Mesenchymal stem cell (in vitro differentiated cells and primary cell): ENCODE results near the gene XAGE1A. TPM values are rescaled to one million over a fixed set of nuclear protein-coding genes. Genes with fewer than 3 reads are reported as not detected.
"Not testable (repeated sequence)": the region's sequence is repeated elsewhere in the genome, so short reads cannot be mapped to it uniquely, and the experiment has no call there.

ENCODE experiments used
- DNase-seq: peaks from one replicate; pipeline ENCODE4 v3.0.0-alpha.2; 2013
- H2AFZ ChIP-seq: one replicate; pipeline ENCODE4 v1.6.1; 2013; ENCODE audit warnings: low read depth, mild to moderate bottlenecking, control low read depth, inconsistent platforms, low read length, moderate library complexity
- H2AK5ac ChIP-seq: 2 replicates; pipeline ENCODE4 v1.6.1; 2013; ENCODE audit warnings: low read length, moderate library complexity, mild to moderate bottlenecking, inconsistent platforms; ENCODE audit not compliant: severe bottlenecking
- H2BK120ac ChIP-seq: one replicate; pipeline ENCODE4 v1.6.1; 2013; ENCODE audit warnings: low read depth, mild to moderate bottlenecking, inconsistent platforms, low read length, moderate library complexity
- H2BK12ac ChIP-seq, 2 experiments: one replicate each; pipeline ENCODE4 v1.6.1; 2013; ENCODE audit warnings: inconsistent platforms in 2 of 2, low read length in 2 of 2, mild to moderate bottlenecking in 2 of 2, moderate library complexity in 2 of 2, control low read depth in 1 of 2
- H2BK15ac ChIP-seq: one replicate; pipeline ENCODE4 v1.6.1; 2013; ENCODE audit warnings: mild to moderate bottlenecking, low read depth, inconsistent platforms; ENCODE audit not compliant: poor library complexity, severe bottlenecking
- H2BK5ac ChIP-seq: 2 replicates; pipeline ENCODE4 v1.6.1; 2013; ENCODE audit warnings: low read depth, mild to moderate bottlenecking, low read length, control low read depth, inconsistent platforms; ENCODE audit not compliant: poor library complexity, severe bottlenecking
- H3K14ac ChIP-seq, 2 experiments: one replicate each; pipeline ENCODE4 v1.6.1; 2013; ENCODE audit warnings: inconsistent platforms in 2 of 2, low read length in 2 of 2, control low read depth in 1 of 2, mild to moderate bottlenecking in 1 of 2, moderate library complexity in 1 of 2
- H3K18ac ChIP-seq, 2 experiments: one replicate each; pipeline ENCODE4 v1.6.1; 2013; ENCODE audit warnings: inconsistent platforms in 2 of 2, low read length in 2 of 2, control low read depth in 1 of 2, low read depth in 1 of 2, mild to moderate bottlenecking in 1 of 2
- H3K23ac ChIP-seq, 2 experiments: one replicate each; pipeline ENCODE4 v1.6.1; 2013; ENCODE audit warnings: inconsistent platforms in 2 of 2, low read length in 2 of 2, mild to moderate bottlenecking in 2 of 2, moderate library complexity in 2 of 2, control low read depth in 1 of 2
- H3K27ac ChIP-seq: 2 replicates; pipeline ENCODE4 v1.5.1; 2013; ENCODE audit warnings: mild to moderate bottlenecking, moderate library complexity, low read length, control low read depth, inconsistent platforms; ENCODE audit not compliant: poor library complexity, severe bottlenecking
- H3K27me3 ChIP-seq, 2 experiments: 2 replicates each; pipeline versions ENCODE4 v1.6.1 to v1.7.0; 2013; ENCODE audit warnings: low read length in 2 of 2, mild to moderate bottlenecking in 2 of 2, moderate library complexity in 2 of 2, control low read depth in 1 of 2, inconsistent platforms in 1 of 2; ENCODE audit not compliant: control insufficient read depth in 1 of 2, insufficient read depth in 1 of 2
- H3K36me3 ChIP-seq, 2 experiments: 2 replicates each; pipeline versions ENCODE4 v1.6.1 to v1.7.0; 2013; ENCODE audit warnings: low read length in 2 of 2, control low read depth in 1 of 2, inconsistent platforms in 1 of 2, low read depth in 1 of 2, mild to moderate bottlenecking in 1 of 2; ENCODE audit not compliant: insufficient read depth in 2 of 2, control insufficient read depth in 1 of 2
- H3K4ac ChIP-seq, 2 experiments: one replicate each; pipeline ENCODE4 v1.6.1; 2013; ENCODE audit warnings: inconsistent platforms in 2 of 2, low read length in 2 of 2, mild to moderate bottlenecking in 2 of 2, moderate library complexity in 2 of 2, control low read depth in 1 of 2, low read depth in 1 of 2
- H3K4me1 ChIP-seq: 2 replicates; pipeline ENCODE4 v1.6.1; 2013; ENCODE audit warnings: low read depth, low read length, control low read depth; ENCODE audit not compliant: control insufficient read depth, insufficient read depth
- H3K4me2 ChIP-seq: 2 replicates; pipeline ENCODE4 v1.6.1; 2013; ENCODE audit warnings: low read length, mild to moderate bottlenecking, inconsistent platforms; ENCODE audit not compliant: poor library complexity, severe bottlenecking
- H3K4me3 ChIP-seq, 2 experiments: 2 replicates each; pipeline versions ENCODE4 v1.5.1 to v1.7.0; 2013; ENCODE audit warnings: low read length in 2 of 2, mild to moderate bottlenecking in 2 of 2, control low read depth in 1 of 2, low read depth in 1 of 2; ENCODE audit not compliant: insufficient read depth in 1 of 2
- H3K79me1 ChIP-seq: replicated peaks from 2 replicates; pipeline ENCODE4 v1.6.1; 2013; ENCODE audit warnings: mild to moderate bottlenecking, control low read depth, low read length, inconsistent platforms; ENCODE audit not compliant: poor library complexity, severe bottlenecking
- H3K9ac ChIP-seq: 2 replicates; pipeline ENCODE4 v1.7.0; 2013; ENCODE audit warnings: mild to moderate bottlenecking, low read length, moderate library complexity
- H3K9me3 ChIP-seq: 2 replicates; pipeline ENCODE4 v1.7.0; 2013; ENCODE audit warnings: mild to moderate bottlenecking, low read length; ENCODE audit not compliant: control insufficient read depth
- H4K8ac ChIP-seq: one replicate; pipeline ENCODE4 v1.6.1; 2013; ENCODE audit warnings: inconsistent platforms, mild to moderate bottlenecking, low read length, moderate library complexity
- H4K91ac ChIP-seq: one replicate; pipeline ENCODE4 v1.6.1; 2013; ENCODE audit warnings: mild to moderate bottlenecking, low read length, inconsistent platforms
- WGBS: methylation state at CpG from one replicate; pipeline ENCODE4 v1.1.7; 2013; ENCODE audit warnings: mixed read lengths; 5-methylcytosine and 5-hydroxymethylcytosine counted together
- polyA plus RNA-seq, 2 experiments: library from polyadenylated mRNA; stranded (reverse); fragments of 200-250 nt; gene quantifications; one replicate each; pipeline ENCODE4 v1.2.3, GENCODE V29; 2013

The XAGE1A gene
- polyA plus RNA-seq (2013, experiment 1 of 2): not detected
- polyA plus RNA-seq (2013, experiment 2 of 2): not detected

GRCh38 chrX:52495545-52496418, at the start of gene XAGE1A:
XAGE1A (plus strand) TSS chrX:52495808; CDS start chrX:52497362, 1,554 bp downstream.
- no CpG with 5 or more reads among the region's 41 CpGs for WGBS

GRCh38 chrX:52452031-52452430, 43.6 kb upstream of the XAGE1A start:
- H3K18ac ChIP-seq, H2BK15ac ChIP-seq, H2BK12ac ChIP-seq, H3K4me2 ChIP-seq, H2AK5ac ChIP-seq, H3K14ac ChIP-seq, H3K36me3 ChIP-seq, H3K23ac ChIP-seq, H2AFZ ChIP-seq, H4K8ac ChIP-seq, H3K27me3 ChIP-seq, H3K9ac ChIP-seq, H2BK120ac ChIP-seq, H3K27ac ChIP-seq, H3K9me3 ChIP-seq, H3K79me1 ChIP-seq, H4K91ac ChIP-seq, DNase-seq, H2BK5ac ChIP-seq, H3K4me3 ChIP-seq, H3K4me1 ChIP-seq, H3K4ac ChIP-seq: not testable (repeated sequence)
- WGBS: 60% methylated on average over 2 of the region's 3 CpGs

More at GRCh38 chrX:52495545-52496418, at the start of gene XAGE1A:
- not testable (repeated sequence) for H3K23ac ChIP-seq, H3K18ac ChIP-seq, H3K4ac ChIP-seq, H2BK12ac ChIP-seq, H3K4me3 ChIP-seq, H2BK15ac ChIP-seq, H4K91ac ChIP-seq, H3K14ac ChIP-seq, H2AK5ac ChIP-seq, H3K4me2 ChIP-seq, H3K9ac ChIP-seq, H3K27ac ChIP-seq, H4K8ac ChIP-seq, H3K9me3 ChIP-seq, H3K79me1 ChIP-seq, DNase-seq, H2BK120ac ChIP-seq, H3K4me1 ChIP-seq, H3K27me3 ChIP-seq, H3K36me3 ChIP-seq, H2AFZ ChIP-seq, H2BK5ac ChIP-seq

GRCh38 chrX:52471301-52471700, 24.3 kb upstream of the XAGE1A start:
- H3K23ac ChIP-seq, DNase-seq, H2BK12ac ChIP-seq, H3K4me3 ChIP-seq, H2AFZ ChIP-seq, H3K18ac ChIP-seq, H3K79me1 ChIP-seq, H2BK120ac ChIP-seq, H3K4me2 ChIP-seq, H4K8ac ChIP-seq, H3K36me3 ChIP-seq, H3K4ac ChIP-seq, H2AK5ac ChIP-seq, H3K9me3 ChIP-seq, H2BK5ac ChIP-seq, H4K91ac ChIP-seq, H3K4me1 ChIP-seq, H2BK15ac ChIP-seq, H3K14ac ChIP-seq, H3K9ac ChIP-seq, H3K27ac ChIP-seq: not testable (repeated sequence)
- peaks cover 0 to 48% of the 10 kb centered on the region in 2 experiments for H3K27me3 ChIP-seq
- WGBS: 63% methylated on average over 1 of the region's 1 CpG

GRCh38 chrX:52496419-52496772, 788 bp downstream of the XAGE1A start:
- WGBS: no CpG with 5 or more reads among the region's 5 CpGs
- not testable (repeated sequence) for H3K4me1 ChIP-seq, H3K4ac ChIP-seq, H4K8ac ChIP-seq, H3K79me1 ChIP-seq, H3K36me3 ChIP-seq, H2BK15ac ChIP-seq, H3K4me3 ChIP-seq, DNase-seq, H3K27ac ChIP-seq, H2BK5ac ChIP-seq, H3K27me3 ChIP-seq, H3K18ac ChIP-seq, H2BK120ac ChIP-seq, H2BK12ac ChIP-seq, H3K9me3 ChIP-seq, H3K23ac ChIP-seq, H3K4me2 ChIP-seq, H2AK5ac ChIP-seq, H4K91ac ChIP-seq, H2AFZ ChIP-seq, H3K9ac ChIP-seq, H3K14ac ChIP-seq
